HAP-1 (cell line): ENCODE data around the gene MAK.
"Not testable (repeated sequence)": the region's sequence is repeated elsewhere in the genome, so short reads cannot be mapped to it uniquely, and the experiment has no call there.

Experiments used
- DNase-seq, 2 experiments: peaks; one replicate each; pipeline ENCODE4 v3.0.0-alpha.2; 2016 to 2020; ENCODE audit warnings: low spot score in 2 of 2
- H3K27me3 ChIP-seq: fragments of 250-450 bp; sonication (Bioruptor Pico); 2 replicates; pipeline ENCODE4 v1.5.1; 2020; ENCODE audit warnings: low read depth, mild to moderate bottlenecking, moderate library complexity
- H3K36me3 ChIP-seq: fragments of 250-450 bp; sonication (Bioruptor Pico); replicated peaks from 2 replicates; pipeline ENCODE4 v1.5.1; 2020; ENCODE audit warnings: mild to moderate bottlenecking
- H3K4me1 ChIP-seq: fragments of 250-450 bp; sonication (Bioruptor Pico); 2 replicates; pipeline ENCODE4 v1.5.1; 2020; ENCODE audit warnings: mild to moderate bottlenecking
- H3K4me3 ChIP-seq: fragments of 250-450 bp; sonication (Bioruptor Pico); 2 replicates; pipeline ENCODE4 v1.5.1; 2020; ENCODE audit warnings: mild to moderate bottlenecking, moderate library complexity
- H3K9me3 ChIP-seq: fragments of 250-450 bp; sonication (Bioruptor Pico); 2 replicates; pipeline ENCODE4 v1.5.1; 2020; ENCODE audit warnings: mild to moderate bottlenecking, moderate library complexity
- in situ Hi-C: fragments of 300-500 bp; cut with MboI; formaldehyde crosslinking; loops from 3 replicates; pipeline ENCODE4 v1.14.3; 2020; ENCODE audit warnings: low sequenced_read_pairs, inconsistent platforms, mixed read lengths

The MAK gene

DNA sequence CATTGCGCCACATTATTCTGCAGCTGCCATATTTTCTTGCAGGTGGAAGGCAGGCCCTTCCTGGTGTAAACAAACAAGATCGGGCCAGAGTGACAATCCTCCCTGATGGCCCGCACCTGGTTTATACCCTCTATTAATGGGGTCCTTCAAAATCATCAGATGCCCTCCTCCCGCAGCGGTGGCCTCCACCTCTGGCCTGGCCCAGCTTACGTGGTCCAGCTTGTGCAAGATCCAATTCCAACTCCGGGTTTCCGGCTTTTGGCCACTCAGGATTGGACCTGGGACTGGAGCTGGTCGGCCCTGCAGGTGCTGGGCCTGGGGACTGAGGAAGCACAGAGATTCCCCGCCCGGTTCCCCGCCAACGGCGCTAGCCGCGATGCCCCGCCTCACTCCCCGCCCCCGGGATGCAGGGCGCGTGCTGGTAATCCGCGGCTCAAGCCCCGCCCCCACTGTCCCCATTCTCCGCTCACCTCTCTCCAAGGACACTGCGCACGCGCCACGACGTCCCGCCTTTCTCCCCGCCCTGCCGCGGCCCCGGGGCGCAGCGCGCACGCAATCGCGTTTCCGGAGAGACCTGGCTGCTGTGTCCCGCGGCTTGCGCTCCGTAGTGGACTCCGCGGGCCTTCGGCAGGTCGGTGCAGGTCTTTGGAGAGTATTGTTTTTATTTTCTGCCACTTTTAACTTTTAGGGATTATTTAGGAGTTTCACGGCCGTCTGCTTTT lies 90.9 kb downstream of the MAK start, which contains the start of gene TMEM14B:
TMEM14B (plus strand) TSS at position 555 of the 722 bp plus-strand sequence. CDS start 1,441 bp downstream, outside the sequence.
- Histone ChIP-seq H3K36me3 (peaks cover 23% of the 10 kb centered on the region; the same call in 1 of the 2 replicates), H3K4me3 (peak within 1 kb of the TSS; percentile 87), H3K9me3 (no peaks in the 10 kb centered on the region), H3K4me1 (peaks cover 9% of the 10 kb centered on the region; the same call in 1 of the 2 replicates), H3K27me3 (no peaks in the 10 kb centered on the region)
- DNase-seq = peak; percentile 93 to 100
- in situ Hi-C loops = no loop called here

DNA sequence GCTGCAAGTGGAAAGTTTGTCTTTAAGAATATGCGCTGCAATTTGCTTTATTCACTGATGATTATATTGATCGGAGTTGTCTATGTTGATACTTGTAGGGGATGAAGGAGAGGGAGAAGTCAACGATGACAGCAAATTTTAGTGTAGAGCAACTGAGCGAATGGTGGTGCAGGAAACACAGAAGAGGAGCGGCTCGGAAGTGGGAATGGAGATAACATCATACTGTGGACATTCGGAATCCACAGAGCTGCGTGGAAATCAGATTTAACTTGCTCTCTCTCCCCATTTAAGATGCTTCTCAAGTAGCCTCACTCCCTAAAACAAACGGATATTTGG lies 91.5 kb downstream of the MAK start:
- Histone ChIP-seq H3K4me3 (peak overlapping the region; percentile 87), H3K27me3 (no peaks in the 10 kb centered on the region), H3K9me3 (no peaks in the 10 kb centered on the region), H3K36me3 (peaks cover 23% of the 10 kb centered on the region; the same call in 1 of the 2 replicates), H3K4me1 (peaks cover 9% of the 10 kb centered on the region; the same call in 1 of the 2 replicates)
- no peak for DNase-seq
- in situ Hi-C loops = no loop called here

- in situ Hi-C loops = no loop called here
- no peak for DNase-seq
- peaks cover 9% of the 10 kb centered on the region; the same call in 1 of the 2 replicates for H3K4me1 ChIP-seq
- H3K36me3 ChIP-seq = peaks cover 8% of the 10 kb centered on the region; the same call in 1 of the 2 replicates
- H3K4me3 ChIP-seq = no peak overlapping the region
- H3K9me3 ChIP-seq = no peaks in the 10 kb centered on the region
- no peaks in the 10 kb centered on the region for H3K27me3 ChIP-seq
These were observed 93.2 kb downstream of the MAK start for GRCh38 chr6:10745116-10745515.

GRCh38 chr6:10743515-10743914 lies 94.8 kb downstream of the MAK start:
- no peak overlapping the region for H3K4me3 ChIP-seq
- H3K36me3 ChIP-seq = 0 out of 2 replicates have a peak, but pooled peaks cover 4% of the 10 kb centered on the region
- in situ Hi-C loops = no loop called here
- H3K27me3 ChIP-seq = no peaks in the 10 kb centered on the region
- no peaks in the 10 kb centered on the region for H3K9me3 ChIP-seq
- H3K4me1 ChIP-seq = peaks cover 2% of the 10 kb centered on the region; the same call in 1 of the 2 replicates
- DNase-seq = no peak

DNA sequence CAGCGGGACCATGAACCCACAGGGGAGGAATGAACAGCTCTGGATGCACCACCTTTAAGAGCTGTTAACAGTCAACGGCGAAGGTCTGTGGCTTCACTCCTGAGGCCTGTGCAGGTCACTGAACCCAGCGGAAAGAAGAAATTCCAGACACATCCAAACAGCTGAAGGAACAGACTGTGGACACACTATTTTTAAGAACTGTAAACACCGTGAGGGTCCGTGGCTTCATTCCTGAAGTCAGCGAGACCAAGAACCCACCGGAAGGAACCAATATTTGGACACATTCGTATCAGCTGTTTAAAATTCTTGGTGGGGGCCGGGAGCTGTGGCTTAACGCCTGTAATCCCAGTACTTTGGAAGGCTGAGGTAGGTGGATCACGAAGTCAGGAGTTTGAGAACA lies 96.1 kb downstream of the MAK start:
- Histone ChIP-seq H3K36me3 (no peaks in the 10 kb centered on the region), H3K4me1 (no peaks in the 10 kb centered on the region; the same call in 1 of the 2 replicates), H3K4me3 (no peak overlapping the region), H3K9me3 (no peaks in the 10 kb centered on the region), H3K27me3 (no peaks in the 10 kb centered on the region)
- in situ Hi-C loops = no loop called here
- no peak for DNase-seq

DNA sequence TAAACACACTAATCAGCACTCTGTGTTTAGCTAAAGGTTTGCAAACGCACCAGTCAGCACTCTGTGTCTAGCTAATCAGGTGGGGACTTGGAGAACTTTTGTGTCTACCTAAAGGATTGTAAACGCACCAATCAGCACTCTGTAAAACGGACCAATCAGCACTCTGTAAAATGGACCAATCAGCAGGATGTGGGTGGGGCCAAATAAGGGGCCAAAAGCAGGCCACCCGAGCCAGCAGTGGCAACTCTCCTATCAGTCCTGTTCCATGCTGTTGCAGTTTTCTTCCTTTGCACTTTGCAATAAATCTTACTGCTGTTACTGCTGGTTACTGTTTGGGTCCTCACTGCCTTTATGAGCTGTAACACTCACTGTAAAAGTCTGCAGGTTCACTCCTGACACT lies 96.7 kb downstream of the MAK start:
- DNase-seq, H3K27me3 ChIP-seq, in situ Hi-C loops, H3K4me1 ChIP-seq, H3K4me3 ChIP-seq, H3K9me3 ChIP-seq, H3K36me3 ChIP-seq: not testable (repeated sequence)

GRCh38 chr6:10740061-10740460 lies 98.3 kb downstream of the MAK start:
- Histone ChIP-seq H3K9me3 (no peaks in the 10 kb centered on the region), H3K36me3 (no peaks in the 10 kb centered on the region), H3K27me3 (no peaks in the 10 kb centered on the region), H3K4me1 (no peaks in the 10 kb centered on the region), H3K4me3 (no peak overlapping the region)
- no peak for DNase-seq
- in situ Hi-C loops = no loop called here

- peaks cover 11% of the 10 kb centered on the region for H3K36me3 ChIP-seq
- no peaks in the 10 kb centered on the region for H3K9me3 ChIP-seq
- in situ Hi-C loops = no loop called here
- H3K4me3 ChIP-seq = no peak overlapping the region
- no peaks in the 10 kb centered on the region for H3K27me3 ChIP-seq
- H3K4me1 ChIP-seq = no peaks in the 10 kb centered on the region
- no peak for DNase-seq
These were observed 101.6 kb downstream of the MAK start for GRCh38 chr6:10736731-10737130.

- H3K36me3 ChIP-seq = peaks cover 32% of the 10 kb centered on the region
- H3K27me3 ChIP-seq = no peaks in the 10 kb centered on the region
- DNase-seq = no peak
- in situ Hi-C loops = no loop called here
- no peaks in the 10 kb centered on the region for H3K4me1 ChIP-seq
- no peaks in the 10 kb centered on the region for H3K9me3 ChIP-seq
- no peak overlapping the region for H3K4me3 ChIP-seq
These were observed 104.5 kb downstream of the MAK start for GRCh38 chr6:10733863-10734262.

DNA sequence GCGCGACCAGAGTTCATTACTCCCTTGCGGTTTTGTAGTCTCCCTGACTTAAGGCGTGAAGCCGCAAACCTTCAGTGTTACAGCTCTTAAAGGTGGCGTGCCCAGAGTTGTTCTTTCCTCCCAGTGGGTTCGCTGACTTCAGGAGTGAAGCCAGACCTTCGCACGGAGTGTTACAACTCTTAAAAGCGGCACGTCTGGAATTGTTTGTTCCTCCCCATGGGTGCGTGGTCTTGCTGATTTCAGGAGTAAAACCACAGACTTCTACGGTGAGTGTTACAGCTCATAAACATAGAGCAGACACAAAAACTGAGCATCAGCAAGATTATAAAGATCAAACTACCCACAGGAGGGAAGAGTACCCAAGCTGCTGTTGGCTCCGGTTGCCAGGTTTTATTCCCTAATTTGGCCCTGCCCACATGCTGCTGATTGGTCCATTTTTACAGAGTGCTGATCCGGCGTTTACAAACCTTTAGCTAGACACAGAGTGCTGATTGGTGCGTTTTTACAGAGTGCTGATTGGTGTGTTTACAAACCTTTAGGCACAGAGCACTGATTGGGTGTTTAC lies 105.1 kb downstream of the MAK start:
- DNase-seq = no peak
- H3K4me1 ChIP-seq = no peaks in the 10 kb centered on the region
- no peaks in the 10 kb centered on the region for H3K27me3 ChIP-seq
- H3K36me3 ChIP-seq = peaks cover 37% of the 10 kb centered on the region
- H3K4me3 ChIP-seq = no peak overlapping the region
- no peaks in the 10 kb centered on the region for H3K9me3 ChIP-seq
- in situ Hi-C loops = no loop called here

GRCh38 chr6:10730254-10730653 lies 108.1 kb downstream of the MAK start:
- H3K4me1 ChIP-seq = no peaks in the 10 kb centered on the region
- H3K27me3 ChIP-seq = no peaks in the 10 kb centered on the region
- peaks cover 47% of the 10 kb centered on the region for H3K36me3 ChIP-seq
- H3K9me3 ChIP-seq = no peaks in the 10 kb centered on the region
- no peak overlapping the region for H3K4me3 ChIP-seq
- in situ Hi-C loops = no loop called here
- no peak for DNase-seq

DNA sequence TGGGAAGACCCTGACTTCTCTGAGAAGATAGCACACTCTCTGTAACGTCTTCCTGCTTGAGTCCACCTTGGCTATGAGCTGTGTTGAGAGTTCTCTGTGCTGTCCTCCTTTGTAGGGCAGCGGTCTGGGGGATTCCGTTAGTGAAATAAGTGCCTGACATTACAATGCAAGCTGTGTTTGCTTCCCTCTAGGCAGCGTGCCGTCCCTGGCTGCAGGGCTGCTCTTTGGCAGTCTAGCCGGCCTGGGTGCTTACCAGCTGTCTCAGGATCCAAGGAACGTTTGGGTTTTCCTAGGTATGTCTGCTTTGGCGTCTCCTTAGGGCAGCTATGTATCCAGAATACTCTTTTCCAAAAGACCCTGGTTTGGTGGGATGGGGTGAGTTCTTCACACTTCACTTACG lies 112.6 kb downstream of the MAK start:
- no peaks in the 10 kb centered on the region for H3K9me3 ChIP-seq
- in situ Hi-C loops = no loop called here
- no peak overlapping the region for H3K4me3 ChIP-seq
- H3K27me3 ChIP-seq = no peaks in the 10 kb centered on the region
- H3K4me1 ChIP-seq = peaks cover 14% of the 10 kb centered on the region
- DNase-seq = no peak
- peaks cover 34% of the 10 kb centered on the region for H3K36me3 ChIP-seq

DNA sequence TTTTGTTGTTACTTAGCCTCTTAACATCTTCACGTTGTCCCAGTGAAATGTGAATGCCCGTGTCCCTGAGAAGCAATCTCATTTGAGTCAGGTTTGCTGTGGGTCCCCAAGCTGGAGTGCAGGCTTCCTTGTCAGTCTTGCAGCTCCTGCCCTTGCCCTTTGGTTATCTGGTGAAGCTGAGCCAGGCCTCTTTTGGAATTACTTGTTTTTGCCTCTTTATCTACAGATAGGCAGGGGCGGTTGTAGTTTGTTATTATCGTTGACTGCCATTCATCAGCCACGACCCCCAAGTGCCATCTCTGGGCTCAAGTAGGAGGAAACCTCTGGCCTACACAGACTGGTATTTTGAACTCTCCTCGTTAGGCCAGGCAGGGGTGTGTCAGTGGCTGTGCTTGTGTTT lies 113.3 kb downstream of the MAK start:
- Histone ChIP-seq H3K36me3 (peaks cover 28% of the 10 kb centered on the region), H3K27me3 (no peaks in the 10 kb centered on the region), H3K9me3 (no peaks in the 10 kb centered on the region), H3K4me1 (peaks cover 18% of the 10 kb centered on the region), H3K4me3 (no peak overlapping the region)
- DNase-seq = no peak
- in situ Hi-C loops = no loop called here

DNA sequence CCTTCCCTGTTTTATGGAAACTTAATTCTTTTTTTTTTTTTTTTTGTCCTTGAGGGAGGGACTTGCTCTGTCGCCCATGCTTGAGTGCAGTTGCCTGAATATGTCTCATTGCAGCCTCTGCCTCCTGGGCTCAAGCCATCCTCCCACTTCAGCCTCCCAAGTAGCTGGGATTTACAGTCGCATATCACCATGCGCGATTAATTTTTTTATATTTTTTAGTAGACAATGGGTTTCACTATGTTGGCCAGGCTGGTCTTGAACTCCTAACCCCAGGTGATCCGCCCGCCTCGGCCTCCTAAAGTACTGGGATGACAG lies 114.8 kb downstream of the MAK start:
- peak overlapping the region; percentile 48 for H3K4me3 ChIP-seq
- DNase-seq = no peak
- in situ Hi-C loops = no loop called here
- peaks cover 9% of the 10 kb centered on the region for H3K9me3 ChIP-seq
- H3K36me3 ChIP-seq = peaks cover 12% of the 10 kb centered on the region
- no peaks in the 10 kb centered on the region for H3K27me3 ChIP-seq
- peaks cover 21% of the 10 kb centered on the region for H3K4me1 ChIP-seq
